Measurements from ENCODE around the gene PCMTD2.

GRCh38 chr20:64276817-64277216 lies 21.3 kb downstream of the PCMTD2 start:
- TF ChIP-seq, protein P1, sequence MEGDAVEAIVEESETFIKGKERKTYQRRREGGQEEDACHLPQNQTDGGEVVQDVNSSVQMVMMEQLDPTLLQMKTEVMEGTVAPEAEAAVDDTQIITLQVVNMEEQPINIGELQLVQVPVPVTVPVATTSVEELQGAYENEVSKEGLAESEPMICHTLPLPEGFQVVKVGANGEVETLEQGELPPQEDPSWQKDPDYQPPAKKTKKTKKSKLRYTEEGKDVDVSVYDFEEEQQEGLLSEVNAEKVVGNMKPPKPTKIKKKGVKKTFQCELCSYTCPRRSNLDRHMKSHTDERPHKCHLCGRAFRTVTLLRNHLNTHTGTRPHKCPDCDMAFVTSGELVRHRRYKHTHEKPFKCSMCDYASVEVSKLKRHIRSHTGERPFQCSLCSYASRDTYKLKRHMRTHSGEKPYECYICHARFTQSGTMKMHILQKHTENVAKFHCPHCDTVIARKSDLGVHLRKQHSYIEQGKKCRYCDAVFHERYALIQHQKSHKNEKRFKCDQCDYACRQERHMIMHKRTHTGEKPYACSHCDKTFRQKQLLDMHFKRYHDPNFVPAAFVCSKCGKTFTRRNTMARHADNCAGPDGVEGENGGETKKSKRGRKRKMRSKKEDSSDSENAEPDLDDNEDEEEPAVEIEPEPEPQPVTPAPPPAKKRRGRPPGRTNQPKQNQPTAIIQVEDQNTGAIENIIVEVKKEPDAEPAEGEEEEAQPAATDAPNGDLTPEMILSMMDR (IDR thresholded peaks at IDR 0.05; ENCODE audit: insufficient read depth, low read length), result no peak
- no peak for TF ChIP-seq GABPA (IDR thresholded peaks at IDR 0.05; ENCODE audit: low read depth)
- TF ChIP-seq POLR2AphosphoS5 (IDR thresholded peaks at IDR 0.05; ENCODE audit: low read depth), result no peak
- no peak for TF ChIP-seq REST (IDR thresholded peaks at IDR 0.05; ENCODE audit: insufficient replicate concordance, low read depth)
- TF ChIP-seq SPI1 (IDR thresholded peaks at IDR 0.05; ENCODE audit: borderline replicate concordance, low read depth), result no peak
